ENCODE results near the gene TK1. TPM values are rescaled to one million over a fixed set of nuclear protein-coding genes. Genes with fewer than 3 reads are reported as not detected.

Gene TK1
- total RNA-seq, 1 donor = 23.9 TPM

DNA sequence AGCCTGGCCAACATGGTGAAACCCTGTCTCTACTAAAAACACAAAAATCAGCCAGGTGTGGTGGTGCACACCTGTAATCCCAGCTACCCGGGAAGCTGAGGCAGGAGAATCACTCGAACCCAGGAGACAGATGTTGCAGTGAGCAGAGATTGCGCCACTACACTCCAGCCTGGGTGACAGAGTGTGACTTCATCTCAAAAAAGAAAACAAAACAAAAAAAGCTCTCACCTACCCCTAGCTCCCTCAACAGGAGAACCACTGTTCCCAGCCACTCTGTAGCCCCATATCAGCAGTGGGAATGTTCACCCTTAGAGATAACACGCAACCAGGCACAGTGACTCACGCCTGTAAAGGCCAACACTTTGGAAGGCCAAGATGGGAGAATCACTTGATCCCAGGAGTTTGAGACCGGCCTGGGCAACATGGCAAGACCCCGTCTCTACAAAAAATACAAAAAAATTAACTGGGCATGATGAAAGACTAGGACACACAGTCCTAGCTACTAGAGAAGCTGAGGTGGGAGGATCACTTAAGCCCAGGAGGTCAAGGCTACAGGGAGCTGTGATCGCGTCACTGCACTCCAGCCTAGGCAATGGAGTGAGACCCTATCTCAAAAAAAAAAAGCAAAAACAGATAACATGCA lies 50.9 kb downstream of the TK1 start:
- Histone ChIP-seq H3K27me3 (ENCODE audit: insufficient read depth, low read length) (peaks cover 14% of the 10 kb centered on the region), H3K4me3 (ENCODE audit: insufficient read depth, low read length) (no peak overlapping the region), H3K79me2 (ENCODE audit: insufficient read depth, low read length) (no peaks in the 10 kb centered on the region), H3K4me1 (ENCODE audit: insufficient read depth, low read length) (no peaks in the 10 kb centered on the region), H2AFZ (ENCODE audit: low read length) (no peak overlapping the region), H3K27ac (ENCODE audit: low read depth, low read length) (no peak overlapping the region), H3K36me3 (ENCODE audit: insufficient read depth, low read length) (no peaks in the 10 kb centered on the region), H3K9me3 (ENCODE audit: low read depth, low read length) (no peaks in the 10 kb centered on the region), H4K20me1 (ENCODE audit: insufficient read depth, low read length) (no peaks in the 10 kb centered on the region), H3K4me2 (ENCODE audit: insufficient read depth, low read length) (no peak overlapping the region)
- TF ChIP-seq, protein P1, sequence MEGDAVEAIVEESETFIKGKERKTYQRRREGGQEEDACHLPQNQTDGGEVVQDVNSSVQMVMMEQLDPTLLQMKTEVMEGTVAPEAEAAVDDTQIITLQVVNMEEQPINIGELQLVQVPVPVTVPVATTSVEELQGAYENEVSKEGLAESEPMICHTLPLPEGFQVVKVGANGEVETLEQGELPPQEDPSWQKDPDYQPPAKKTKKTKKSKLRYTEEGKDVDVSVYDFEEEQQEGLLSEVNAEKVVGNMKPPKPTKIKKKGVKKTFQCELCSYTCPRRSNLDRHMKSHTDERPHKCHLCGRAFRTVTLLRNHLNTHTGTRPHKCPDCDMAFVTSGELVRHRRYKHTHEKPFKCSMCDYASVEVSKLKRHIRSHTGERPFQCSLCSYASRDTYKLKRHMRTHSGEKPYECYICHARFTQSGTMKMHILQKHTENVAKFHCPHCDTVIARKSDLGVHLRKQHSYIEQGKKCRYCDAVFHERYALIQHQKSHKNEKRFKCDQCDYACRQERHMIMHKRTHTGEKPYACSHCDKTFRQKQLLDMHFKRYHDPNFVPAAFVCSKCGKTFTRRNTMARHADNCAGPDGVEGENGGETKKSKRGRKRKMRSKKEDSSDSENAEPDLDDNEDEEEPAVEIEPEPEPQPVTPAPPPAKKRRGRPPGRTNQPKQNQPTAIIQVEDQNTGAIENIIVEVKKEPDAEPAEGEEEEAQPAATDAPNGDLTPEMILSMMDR (IDR thresholded peaks at IDR 0.05; ENCODE audit: extremely low read depth, low read depth, low read length) = no peak
- peak; percentile 65 for DNase-seq (ENCODE audit: insufficient read length, low spot score, missing footprints)

DNA sequence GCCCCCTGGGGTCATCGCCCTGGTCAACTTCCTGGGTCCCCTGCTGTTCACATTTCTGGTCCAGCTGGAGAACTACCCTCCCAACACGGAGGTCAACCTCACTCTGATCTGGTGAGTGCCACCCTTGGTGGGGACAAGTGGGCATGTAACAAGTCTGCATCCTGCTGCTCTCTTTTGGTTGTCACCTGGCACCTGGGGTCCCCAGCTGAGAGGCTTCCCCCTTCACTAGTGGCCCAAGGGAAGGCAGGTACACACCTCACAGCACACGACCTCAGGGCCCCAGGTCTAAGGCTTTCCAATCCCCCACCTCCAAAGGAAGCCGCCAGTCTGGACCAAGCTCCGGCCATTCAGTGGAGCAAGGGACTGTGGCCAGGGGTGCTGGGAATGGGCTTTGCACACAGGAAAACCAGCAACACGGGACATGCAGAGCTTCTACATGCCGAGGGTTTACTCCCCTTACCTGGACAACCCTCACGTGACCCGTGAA lies 51.9 kb downstream of the TK1 start:
- Histone ChIP-seq H4K20me1 (ENCODE audit: insufficient read depth, low read length) (no peaks in the 10 kb centered on the region), H3K9me3 (ENCODE audit: low read depth, low read length) (no peaks in the 10 kb centered on the region), H3K4me1 (ENCODE audit: insufficient read depth, low read length) (no peaks in the 10 kb centered on the region), H3K79me2 (ENCODE audit: insufficient read depth, low read length) (no peaks in the 10 kb centered on the region), H3K4me3 (ENCODE audit: insufficient read depth, low read length) (no peak overlapping the region), H3K27me3 (ENCODE audit: insufficient read depth, low read length) (peaks cover 19% of the 10 kb centered on the region), H3K36me3 (ENCODE audit: insufficient read depth, low read length) (no peaks in the 10 kb centered on the region), H3K4me2 (ENCODE audit: insufficient read depth, low read length) (no peak overlapping the region), H3K27ac (ENCODE audit: low read depth, low read length) (no peak overlapping the region), H2AFZ (ENCODE audit: low read length) (no peak overlapping the region)
- peak; percentile 79 for DNase-seq (ENCODE audit: insufficient read length, low spot score, missing footprints)
- TF ChIP-seq, protein P1 (IDR thresholded peaks at IDR 0.05; ENCODE audit: extremely low read depth, low read depth, low read length) = no peak

DNA sequence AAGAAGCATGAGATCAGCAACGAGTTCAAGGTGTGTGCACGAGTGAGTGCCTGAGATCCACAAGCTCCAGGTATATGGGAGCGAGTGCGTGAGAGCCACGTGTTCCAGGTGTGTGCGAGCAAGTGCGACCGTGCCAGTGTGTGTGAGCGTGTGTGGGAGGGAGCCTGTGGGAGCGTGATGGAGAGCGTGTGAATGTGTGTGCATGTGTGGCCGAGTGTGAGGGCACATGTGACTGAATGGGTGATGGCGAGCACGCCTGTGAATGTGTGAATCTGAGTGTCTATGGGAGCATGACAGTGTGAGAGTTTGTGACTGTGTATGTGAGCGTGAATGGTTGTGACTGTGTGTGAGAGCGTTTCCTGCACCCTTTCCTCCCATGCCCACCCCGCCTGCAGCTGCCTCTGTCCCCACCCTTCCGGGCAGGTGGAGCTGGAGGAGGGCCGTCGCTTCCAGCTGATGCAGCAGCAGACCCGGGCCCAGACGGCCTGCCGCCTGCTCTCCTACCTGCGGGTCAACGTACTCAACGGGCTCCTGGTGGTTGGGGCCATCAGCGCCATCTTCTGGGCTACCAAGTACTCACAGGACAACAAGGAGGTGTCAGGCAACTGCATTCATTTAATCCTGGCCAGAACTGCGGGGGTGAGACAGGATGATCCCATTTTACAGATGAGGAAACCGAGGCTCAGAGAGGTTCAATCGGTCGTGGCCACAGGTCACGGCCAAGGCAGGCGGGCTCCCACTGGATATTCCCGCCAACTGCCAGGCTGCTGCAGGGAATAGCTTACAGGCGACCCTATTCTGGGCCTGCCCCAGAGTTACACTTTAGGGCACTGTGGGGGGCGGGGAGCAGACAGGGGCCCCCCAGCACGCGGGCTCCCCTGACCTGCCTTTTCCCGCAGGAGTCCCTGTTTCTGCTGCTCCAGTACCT lies 52.6 kb downstream of the TK1 start:
- H2AFZ ChIP-seq (ENCODE audit: low read length) = no peak overlapping the region
- no peaks in the 10 kb centered on the region for H4K20me1 ChIP-seq (ENCODE audit: insufficient read depth, low read length)
- peaks cover 26% of the 10 kb centered on the region for H3K27me3 ChIP-seq (ENCODE audit: insufficient read depth, low read length)
- TF ChIP-seq, protein P1 (IDR thresholded peaks at IDR 0.05; ENCODE audit: extremely low read depth, low read depth, low read length) = peak; percentile 33
- no peaks in the 10 kb centered on the region for H3K9me3 ChIP-seq (ENCODE audit: low read depth, low read length)
- no peaks in the 10 kb centered on the region for H3K79me2 ChIP-seq (ENCODE audit: insufficient read depth, low read length)
- no peak overlapping the region for H3K4me2 ChIP-seq (ENCODE audit: insufficient read depth, low read length)
- peak; percentile 89 for DNase-seq (ENCODE audit: insufficient read length, low spot score, missing footprints)
- no peaks in the 10 kb centered on the region for H3K4me1 ChIP-seq (ENCODE audit: insufficient read depth, low read length)
- H3K36me3 ChIP-seq (ENCODE audit: insufficient read depth, low read length) = no peaks in the 10 kb centered on the region
- no peak overlapping the region for H3K4me3 ChIP-seq (ENCODE audit: insufficient read depth, low read length)
- no peak overlapping the region for H3K27ac ChIP-seq (ENCODE audit: low read depth, low read length)
